Ovary (tissue), 9 donors: ENCODE data around the gene SPARC. TPM values are rescaled to one million over a fixed set of nuclear protein-coding genes. Genes with fewer than 3 reads are reported as not detected.

Experiments used
- DNase-seq, 5 donors: peaks; one replicate each; pipeline ENCODE4 v3.0.0-alpha.2; 2019 to 2020
- H3K27ac ChIP-seq, 2 donors: fragments of 200-600 bp; one replicate each; pipeline versions ENCODE4 v1.5.1 to v1.8.0; 2019 to 2022
- H3K27me3 ChIP-seq: fragments of 200-600 bp; one replicate; pipeline ENCODE4 v1.8.0; 2022
- H3K36me3 ChIP-seq: fragments of 200-600 bp; sonication (generic); one replicate; pipeline ENCODE4 v1.5.1; 2019
- H3K4me1 ChIP-seq: one replicate; pipeline ENCODE4 v1.8.1; 2013; ENCODE audit warnings: mild to moderate bottlenecking, moderate library complexity; ENCODE audit not compliant: insufficient read depth
- H3K4me3 ChIP-seq: fragments of 200-600 bp; sonication (generic); one replicate; pipeline ENCODE4 v1.5.1; 2017
- H3K9me3 ChIP-seq, 2 donors: fragments of 200-600 bp in 1 of 2; sonication (generic) in 1 of 2; one replicate each; pipeline versions ENCODE4 v1.5.1 to v1.8.1; 2013 to 2019; ENCODE audit warnings: mild to moderate bottlenecking in 1 of 2, moderate library complexity in 1 of 2
- CTCF ChIP-seq, 3 donors: fragments of 450-650 bp in 2 of 3; fragments of 200-600 bp in 1 of 3; IDR thresholded peaks; one replicate each; pipeline versions ENCODE4 v1.5.1 to v1.8.0; 2016 to 2022; ENCODE audit warnings: antibody characterized with exemption in 3 of 3, mild to moderate bottlenecking in 1 of 3
- EP300 ChIP-seq: sonication (generic); formaldehyde crosslinking; IDR thresholded peaks from one replicate; pipeline ENCODE4 v1.6.1; 2017; ENCODE audit warnings: antibody characterized with exemption
- POLR2A ChIP-seq: fragments of 450-650 bp; IDR thresholded peaks from one replicate; pipeline ENCODE4 v1.6.1; 2017; ENCODE audit warnings: antibody characterized with exemption, mild to moderate bottlenecking, moderate library complexity
- WGBS, 3 donors: extraction: QIAGEN DNeasy Blood & Tissue Kit in 1 of 3; methylation state at CpG; one replicate each; pipeline versions ENCODE4 v1.1.5 to v1.1.7; 2013 to 2017; 5-methylcytosine and 5-hydroxymethylcytosine counted together
- intact Hi-C, 4 donors: fragments of 100-400 bp; cut with DNase I; formaldehyde crosslinking; loops; one replicate each; pipeline versions ENCODE4 v1.11.0 to v1.15.1; 2022 to 2023
- polyA plus RNA-seq, 2 donors: library from polyadenylated mRNA; stranded (reverse); fragments of 200-250 nt in 1 of 2; fragments of 350-450 nt in 1 of 2; fragmentation: Illumina TruSeq in 1 of 2; extraction: RNeasy Lipid Tissue Mini Kit (QIAGEN cat#74804) in 1 of 2; gene quantifications; one replicate each; pipeline ENCODE4 v1.2.3, GENCODE V29; 2013 to 2014
- total RNA-seq, 7 donors: library from RNA; depleted of rRNA in 2 of 7; stranded (reverse); fragments of >200 nt in 2 of 7; fragmentation: NEBNext Ultra II Directional in 3 of 7; extraction: Animal tissue kit (Norgen Biotek cat#: 25700) in 3 of 7; gene quantifications; one replicate each; pipeline versions ENCODE4 v1.1.0 to v1.2.4, GENCODE V29; 2016 to 2023
- donor health status: DM: no; HTN: no; CAD: no; lungs with moderate emphysema.
- donor health status: DM: no; HTN: no; CAD: no.
- donor health status: Bipolar disorder and iron deficiency.
- donor health status: DM: yes; HTN: yes; CAD: no.
- donor health status: DM: no; HTN: no; CAD: no.
- donor health status: DM: yes; HTN: yes; CAD: no.

SPARC gene
- total and polyA plus RNA-seq, 9 donors: 220 to 2,564 (median 924) TPM

GRCh38 chr5:151627650-151628049, 59.1 kb downstream of the SPARC start:
- Histone ChIP-seq H3K27ac (no peak overlapping the region), H3K4me3 (no peak overlapping the region), H3K27me3 (no peaks in the 10 kb centered on the region), H3K36me3 (no peaks in the 10 kb centered on the region), H3K9me3 (no peaks in the 10 kb centered on the region), H3K4me1 (peaks cover 5% of the 10 kb centered on the region)
- intact Hi-C loops: no loop called here
- WGBS, 3 donors: 31 to 60% (median 38%) methylated on average over 6 of the region's 6 CpGs
- TF ChIP-seq EP300: no peak
- no peak for TF ChIP-seq POLR2A
- no peak for TF ChIP-seq CTCF (IDR thresholded peaks at IDR 0.05)
- DNase-seq: no peak

- no peak overlapping the region for H3K27ac ChIP-seq
- no peak for TF ChIP-seq POLR2A
- no peak for TF ChIP-seq CTCF (IDR thresholded peaks at IDR 0.05)
- no peak for TF ChIP-seq EP300
- no peak for DNase-seq
- no peaks in the 10 kb centered on the region for H3K27me3 ChIP-seq
- H3K36me3 ChIP-seq: no peaks in the 10 kb centered on the region
- no peak overlapping the region for H3K4me3 ChIP-seq
- 88 to 92% (median 88%) methylated on average over 9 of the region's 9 CpGs for WGBS, 3 donors
- H3K4me1 ChIP-seq: peaks cover 3% of the 10 kb centered on the region
- no peaks in the 10 kb centered on the region for H3K9me3 ChIP-seq
- intact Hi-C loops: no loop called here
These were observed 61.4 kb downstream of the SPARC start for GRCh38 chr5:151625285-151625684.

- 35 to 58% (median 35%) methylated on average over 8 of the region's 8 CpGs for WGBS, 3 donors
- TF ChIP-seq POLR2A: no peak
- no peak overlapping the region for H3K27ac ChIP-seq
- intact Hi-C loops: no loop called here
- H3K4me1 ChIP-seq: peaks cover 3% of the 10 kb centered on the region
- no peaks in the 10 kb centered on the region for H3K27me3 ChIP-seq
- no peaks in the 10 kb centered on the region for H3K36me3 ChIP-seq
- no peaks in the 10 kb centered on the region for H3K9me3 ChIP-seq
- H3K4me3 ChIP-seq: no peak overlapping the region
- no peak for DNase-seq
These were observed 62.2 kb downstream of the SPARC start for GRCh38 chr5:151624476-151624875.

DNA sequence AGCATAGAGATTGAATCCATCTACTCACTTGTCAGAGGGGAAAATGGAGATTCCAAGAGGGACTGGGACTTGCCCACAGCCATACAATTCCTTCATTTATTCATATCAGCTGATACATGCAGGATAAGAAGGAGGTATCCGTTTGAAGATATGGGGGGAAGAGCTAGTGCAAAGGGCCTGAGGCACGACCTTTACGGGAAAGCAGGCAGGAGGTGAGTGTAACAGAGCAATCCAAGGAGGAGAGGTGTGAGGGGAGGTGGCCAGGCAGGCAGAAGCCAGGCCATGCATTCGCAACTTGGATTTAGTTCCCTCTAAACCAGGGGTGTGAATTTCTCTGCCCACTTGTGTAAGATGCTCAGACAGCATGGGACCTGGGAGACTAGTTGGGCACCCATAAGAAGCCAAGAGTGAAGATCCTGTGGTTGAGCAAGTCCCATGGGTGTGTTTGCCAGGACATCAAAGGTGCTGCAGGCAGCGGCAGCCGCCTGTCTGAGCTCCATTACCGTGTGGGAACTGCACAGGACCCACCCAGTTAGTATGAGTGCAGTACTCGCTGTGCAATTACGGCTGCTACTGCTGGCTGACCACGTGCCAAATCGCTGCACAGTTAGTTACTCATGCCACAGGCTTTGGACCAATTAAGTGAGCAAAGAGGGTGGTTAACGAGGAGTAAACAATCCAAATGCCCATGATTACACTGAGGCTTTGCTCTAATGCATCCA, 64.2 kb downstream of the SPARC start:
- H3K9me3 ChIP-seq: no peaks in the 10 kb centered on the region
- no peak for TF ChIP-seq CTCF (IDR thresholded peaks at IDR 0.05)
- TF ChIP-seq POLR2A: no peak
- no peak for TF ChIP-seq EP300
- no peaks in the 10 kb centered on the region for H3K27me3 ChIP-seq
- H3K4me3 ChIP-seq: no peak overlapping the region
- H3K36me3 ChIP-seq: no peaks in the 10 kb centered on the region
- 71 to 77% (median 72%) methylated on average over 12 of the region's 12 CpGs for whole genome bisulfite sequencing, 3 donors
- intact Hi-C loops: no loop called here
- H3K4me1 ChIP-seq: no peaks in the 10 kb centered on the region
- no peak overlapping the region for H3K27ac ChIP-seq
- DNase-seq: no peak

DNA sequence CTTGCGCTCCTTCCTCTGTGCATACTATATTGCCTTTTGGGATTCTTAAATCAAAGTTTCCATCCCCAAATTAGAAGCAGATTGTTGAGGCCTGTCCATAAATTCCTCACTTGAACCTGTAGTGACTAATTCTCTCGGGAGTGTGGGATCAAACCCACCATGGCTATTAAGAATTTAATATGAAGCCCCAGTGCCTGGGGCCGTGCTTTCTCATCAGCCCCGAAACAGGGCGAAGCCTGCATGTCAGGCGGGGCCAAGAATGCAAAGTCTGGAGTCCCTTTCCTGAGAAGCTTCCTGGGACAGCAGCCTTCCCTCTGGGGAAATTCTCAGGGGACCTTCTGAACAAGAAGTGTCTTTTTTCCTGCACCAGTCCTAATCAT, 66.3 kb downstream of the SPARC start:
- Histone ChIP-seq H3K9me3 (no peaks in the 10 kb centered on the region), H3K36me3 (no peaks in the 10 kb centered on the region), H3K4me1 (no peaks in the 10 kb centered on the region), H3K4me3 (no peak overlapping the region), H3K27me3 (no peaks in the 10 kb centered on the region), H3K27ac (no peak overlapping the region)
- no peak for DNase-seq
- intact Hi-C loops: no loop called here
- WGBS, 3 donors: 68 to 87% (median 72%) methylated on average over 6 of the region's 6 CpGs
- TF ChIP-seq CTCF (IDR thresholded peaks at IDR 0.05) (no peak), EP300 (no peak), POLR2A (no peak)
